H9 (cell line): ENCODE data around the gene SLC17A2. TPM values are rescaled to one million over a fixed set of nuclear protein-coding genes. Genes with fewer than 3 reads are reported as not detected.

Experiments
- DNase-seq: peaks from one replicate; pipeline ENCODE4 v3.0.0-alpha.2; 2017
- H2AFZ ChIP-seq: one replicate; pipeline ENCODE4 v1.6.1; 2013; ENCODE audit warnings: mild to moderate bottlenecking, low read length, control low read depth, moderate library complexity
- H2AK5ac ChIP-seq: 2 replicates; pipeline ENCODE4 v1.6.1; 2013; ENCODE audit warnings: low read length, control low read depth, mixed read lengths; ENCODE audit not compliant: insufficient read length
- H2BK120ac ChIP-seq: one replicate; pipeline ENCODE4 v1.6.1; 2013; ENCODE audit warnings: low read depth, mild to moderate bottlenecking, low read length, control low read depth, inconsistent platforms; ENCODE audit not compliant: poor library complexity, severe bottlenecking
- H2BK12ac ChIP-seq: 2 replicates; pipeline ENCODE4 v1.6.1; 2013; ENCODE audit warnings: low read length, control low read depth, mixed read lengths, low read depth; ENCODE audit not compliant: insufficient read length
- H2BK15ac ChIP-seq: 2 replicates; pipeline ENCODE4 v1.6.1; 2013; ENCODE audit warnings: low read depth, low read length, control low read depth
- H2BK20ac ChIP-seq: one replicate; pipeline ENCODE4 v1.6.1; 2013; ENCODE audit warnings: low read depth, mild to moderate bottlenecking, low read length, control low read depth, inconsistent platforms; ENCODE audit not compliant: poor library complexity, severe bottlenecking
- H2BK5ac ChIP-seq: 2 replicates; pipeline ENCODE4 v1.6.1; 2013; ENCODE audit warnings: low read length, control low read depth, mixed read lengths; ENCODE audit not compliant: insufficient read length
- H3K14ac ChIP-seq: 2 replicates; pipeline ENCODE4 v1.6.1; 2013; ENCODE audit warnings: low read length, control low read depth; ENCODE audit not compliant: insufficient read depth
- H3K18ac ChIP-seq: 2 replicates; pipeline ENCODE4 v1.6.1; 2013; ENCODE audit warnings: low read depth, mild to moderate bottlenecking, mixed read lengths, low read length, control low read depth; ENCODE audit not compliant: insufficient read length
- H3K23ac ChIP-seq: 2 replicates; pipeline ENCODE4 v1.6.1; 2013; ENCODE audit warnings: low read length, control low read depth, mixed read lengths, low read depth; ENCODE audit not compliant: insufficient read length
- H3K23me2 ChIP-seq: 2 replicates; pipeline ENCODE4 v1.6.1; 2013; ENCODE audit warnings: low read depth, mild to moderate bottlenecking, mixed read lengths, low read length, control low read depth; ENCODE audit not compliant: insufficient read length, poor library complexity, severe bottlenecking
- H3K27ac ChIP-seq: 2 replicates; pipeline ENCODE4 v1.5.1; 2013; ENCODE audit warnings: low read length, control low read depth, mixed read lengths, low read depth; ENCODE audit not compliant: insufficient read length
- H3K27me3 ChIP-seq: 2 replicates; pipeline ENCODE4 v1.6.1; 2013; ENCODE audit warnings: low read length, control low read depth, inconsistent platforms; ENCODE audit not compliant: insufficient read depth
- H3K4ac ChIP-seq: 2 replicates; pipeline ENCODE4 v1.6.1; 2013; ENCODE audit warnings: low read depth, mild to moderate bottlenecking, control low read depth, inconsistent platforms, low read length, moderate library complexity
- H3K4me1 ChIP-seq: 2 replicates; pipeline ENCODE4 v1.6.1; 2013; ENCODE audit warnings: low read length, control low read depth, inconsistent platforms; ENCODE audit not compliant: insufficient read depth
- H3K4me2 ChIP-seq: 2 replicates; pipeline ENCODE4 v1.6.1; 2013; ENCODE audit warnings: low read length, control low read depth, mixed read lengths; ENCODE audit not compliant: insufficient read length, insufficient read depth
- H3K56ac ChIP-seq: 2 replicates; pipeline ENCODE4 v1.6.1; 2013; ENCODE audit warnings: low read depth, mild to moderate bottlenecking, mixed read lengths, low read length, control low read depth; ENCODE audit not compliant: insufficient read length
- H3K79me1 ChIP-seq: 2 replicates; pipeline ENCODE4 v1.6.1; 2013; ENCODE audit warnings: low read depth, mild to moderate bottlenecking, moderate library complexity, low read length, control low read depth, inconsistent platforms; ENCODE audit not compliant: insufficient read depth, poor library complexity, severe bottlenecking
- H3K79me2 ChIP-seq: 2 replicates; pipeline ENCODE4 v1.6.1; 2013; ENCODE audit warnings: low read length, control low read depth, inconsistent platforms; ENCODE audit not compliant: insufficient read depth
- H3K9ac ChIP-seq: 2 replicates; pipeline ENCODE4 v1.6.1; 2013; ENCODE audit warnings: low read length, control low read depth, mixed read lengths; ENCODE audit not compliant: insufficient read length; ENCODE audit errors: extremely low read depth
- H3K9me3 ChIP-seq: one replicate; pipeline ENCODE4 v1.6.1; 2013; ENCODE audit warnings: low read depth, low read length, inconsistent platforms; ENCODE audit not compliant: control insufficient read depth
- H3T11ph ChIP-seq: one replicate; pipeline ENCODE4 v1.6.1; 2013; ENCODE audit warnings: mild to moderate bottlenecking, low read length, control low read depth, inconsistent platforms
- H4K20me1 ChIP-seq: one replicate; pipeline ENCODE4 v1.6.1; 2013; ENCODE audit not compliant: control insufficient read depth, insufficient read length, insufficient read depth
- H4K5ac ChIP-seq: 2 replicates; pipeline ENCODE4 v1.6.1; 2013; ENCODE audit warnings: low read depth, mild to moderate bottlenecking, mixed read lengths, low read length, control low read depth; ENCODE audit not compliant: insufficient read length
- H4K8ac ChIP-seq: replicated peaks from 2 replicates; pipeline ENCODE4 v1.6.1; 2013; ENCODE audit warnings: low read length, control low read depth, mixed read lengths, low read depth; ENCODE audit not compliant: insufficient read length
- H4K91ac ChIP-seq: 2 replicates; pipeline ENCODE4 v1.6.1; 2013; ENCODE audit warnings: low read depth, mild to moderate bottlenecking, moderate library complexity, mixed read lengths, low read length, control low read depth; ENCODE audit not compliant: insufficient read length
- H3K27ac Mint-ChIP-seq, 3 experiments: 2 replicates in 2 of 3; 3 replicates in 1 of 3; pipeline ENCODE4 v1.8.0; 2020 to 2021; ENCODE audit warnings: mixed read lengths in 3 of 3, mild to moderate bottlenecking in 1 of 3, moderate library complexity in 1 of 3
- H3K27me3 Mint-ChIP-seq: 2 replicates; pipeline ENCODE4 v1.8.0; 2021; ENCODE audit warnings: low read depth, mild to moderate bottlenecking, moderate library complexity, mixed read lengths
- H3K36me3 Mint-ChIP-seq, 3 experiments: 2 replicates in 2 of 3; 3 replicates in 1 of 3; pipeline ENCODE4 v1.8.0; 2020 to 2021; ENCODE audit warnings: low read depth in 3 of 3, mixed read lengths in 3 of 3; ENCODE audit not compliant: insufficient read depth in 1 of 3
- H3K4me1 Mint-ChIP-seq, 2 experiments: 2 replicates each; pipeline ENCODE4 v1.8.0; 2020; ENCODE audit warnings: mixed read lengths in 2 of 2
- H3K4me3 Mint-ChIP-seq, 2 experiments: 2 replicates in 1 of 2; 3 replicates in 1 of 2; pipeline ENCODE4 v1.8.0; 2020 to 2021; ENCODE audit warnings: mild to moderate bottlenecking in 2 of 2, mixed read lengths in 2 of 2, moderate library complexity in 1 of 2
- H3K9me3 Mint-ChIP-seq, 2 experiments: 2 replicates in 1 of 2; 3 replicates in 1 of 2; pipeline ENCODE4 v1.8.0; 2020; ENCODE audit warnings: mild to moderate bottlenecking in 2 of 2, mixed read lengths in 2 of 2, moderate library complexity in 1 of 2
- CTCF ChIP-seq: fragments of 200-600 bp; sonication (generic); conservative IDR thresholded peaks from 3 replicates; pipeline ENCODE4 v1.8.0; 2021; ENCODE audit warnings: antibody characterized with exemption, mild to moderate bottlenecking
- WGBS: extraction: QIAGEN DNeasy Blood & Tissue Kit; methylation state at CpG from one replicate; pipeline ENCODE4 v1.1.7; 2013; ENCODE audit warnings: missing lambda C conversion rate, low lambda C conversion rate, mixed read lengths; ENCODE audit not compliant: insufficient read length; ENCODE audit errors: extremely low coverage; 5-methylcytosine and 5-hydroxymethylcytosine counted together
- total RNA-seq: library from RNA; stranded (reverse); gene quantifications from 2 replicates; pipeline ENCODE4 v1.2.1, GENCODE V29; 2021

SLC17A2 gene
- total RNA-seq, 1 experiment from 2014 or later = not detected

- Histone ChIP-seq H2AFZ (no peak overlapping the region), H3K18ac (no peak overlapping the region), H3K23ac (no peak overlapping the region), H3K4me1 (peaks cover 3% of the 10 kb centered on the region; the same call in 1 of the 2 replicates), H3K4me2 (no peak overlapping the region), H2BK120ac (no peak overlapping the region), H3K9me3 (no peaks in the 10 kb centered on the region), H2BK20ac (no peak overlapping the region), H3K27me3 (no peaks in the 10 kb centered on the region), H4K91ac (no peak overlapping the region), H3K27ac (no peak overlapping the region), H4K8ac (no peak overlapping the region), H3T11ph (no peak overlapping the region), H2BK15ac (no peak overlapping the region), H2BK12ac (no peak overlapping the region), H3K23me2 (no peaks in the 10 kb centered on the region), H3K4ac (no peak overlapping the region), H3K79me1 (no peaks in the 10 kb centered on the region), H2BK5ac (no peak overlapping the region), H2AK5ac (no peak overlapping the region), H4K5ac (no peak overlapping the region), H3K14ac (no peak overlapping the region), H3K79me2 (no peaks in the 10 kb centered on the region), H3K9ac (no peak overlapping the region), H3K56ac (no peak overlapping the region), H4K20me1 (no peaks in the 10 kb centered on the region)
- H3K27me3 Mint-ChIP-seq = no peaks in the 10 kb centered on the region; the same call in 1 of the 2 replicates
- H3K9me3 Mint-ChIP-seq = no peaks in the 10 kb centered on the region
- DNase-seq = no peak
- TF ChIP-seq CTCF = no peak
- H3K36me3 Mint-ChIP-seq = no peaks in the 10 kb centered on the region
- 0 out of 4 replicates have a peak, but pooled peaks cover 0 to 2% of the 10 kb centered on the region in 2 experiments for H3K4me1 Mint-ChIP-seq
- no CpG with 5 or more reads among the region's 2 CpGs for WGBS
- H3K4me3 Mint-ChIP-seq = no peak overlapping the region
- H3K27ac Mint-ChIP-seq = no peak overlapping the region
These were observed 3.3 kb downstream of the SLC17A2 start for GRCh38 chr6:25927178-25927577.
